ENCODE data around the gene IRGC.

IRGC gene

DNA sequence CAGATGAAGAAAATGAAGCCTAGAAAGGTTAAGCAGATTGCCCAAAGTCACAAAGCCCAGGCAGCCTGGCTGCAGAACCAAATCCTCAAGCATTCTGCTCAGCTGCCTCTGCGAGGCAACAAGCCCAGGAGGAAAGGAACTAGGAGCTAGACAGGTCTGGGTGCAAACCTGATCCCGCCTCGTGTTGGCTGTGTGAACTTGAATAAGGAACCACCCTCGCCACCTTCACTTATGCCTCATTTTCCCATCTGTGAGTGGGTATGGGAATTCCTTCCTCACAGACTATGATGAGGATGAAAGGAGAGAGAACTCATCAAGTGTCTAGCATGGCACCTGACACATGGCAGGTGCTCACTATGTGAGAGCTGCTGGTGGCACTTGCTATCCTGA is 32.3 kb downstream of the IRGC start:
- POLR2A ChIA-PET: no interaction called here
- CTCF ChIA-PET: no interaction called here
- TF ChIP-seq ELF4 (IDR thresholded peaks at IDR 0.05) (no peak), FOXA1 (IDR thresholded peaks at IDR 0.05) (no peak), NFRKB (IDR thresholded peaks at IDR 0.05) (no peak), HDGF (IDR thresholded peaks at IDR 0.05; ENCODE audit: borderline replicate concordance) (no peak), CTBP1 (IDR thresholded peaks at IDR 0.05; ENCODE audit: borderline replicate concordance) (no peak), BHLHE40 (IDR thresholded peaks at IDR 0.05; ENCODE audit: borderline replicate concordance) (no peak), FOXK2 (IDR thresholded peaks at IDR 0.05) (no peak), ZNF384 (IDR thresholded peaks at IDR 0.05) (no peak), TARDBP (IDR thresholded peaks at IDR 0.05) (no peak), FOXM1 (IDR thresholded peaks at IDR 0.05; ENCODE audit: borderline replicate concordance) (no peak), SUZ12 (IDR thresholded peaks at IDR 0.05) (no peak)
- TF ChIP-seq, protein P1, sequence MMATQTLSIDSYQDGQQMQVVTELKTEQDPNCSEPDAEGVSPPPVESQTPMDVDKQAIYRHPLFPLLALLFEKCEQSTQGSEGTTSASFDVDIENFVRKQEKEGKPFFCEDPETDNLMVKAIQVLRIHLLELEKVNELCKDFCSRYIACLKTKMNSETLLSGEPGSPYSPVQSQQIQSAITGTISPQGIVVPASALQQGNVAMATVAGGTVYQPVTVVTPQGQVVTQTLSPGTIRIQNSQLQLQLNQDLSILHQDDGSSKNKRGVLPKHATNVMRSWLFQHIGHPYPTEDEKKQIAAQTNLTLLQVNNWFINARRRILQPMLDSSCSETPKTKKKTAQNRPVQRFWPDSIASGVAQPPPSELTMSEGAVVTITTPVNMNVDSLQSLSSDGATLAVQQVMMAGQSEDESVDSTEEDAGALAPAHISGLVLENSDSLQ (IDR thresholded peaks at IDR 0.05): no peak
- no peak for DNase-seq (ENCODE audit: extremely low spot score)

DNA sequence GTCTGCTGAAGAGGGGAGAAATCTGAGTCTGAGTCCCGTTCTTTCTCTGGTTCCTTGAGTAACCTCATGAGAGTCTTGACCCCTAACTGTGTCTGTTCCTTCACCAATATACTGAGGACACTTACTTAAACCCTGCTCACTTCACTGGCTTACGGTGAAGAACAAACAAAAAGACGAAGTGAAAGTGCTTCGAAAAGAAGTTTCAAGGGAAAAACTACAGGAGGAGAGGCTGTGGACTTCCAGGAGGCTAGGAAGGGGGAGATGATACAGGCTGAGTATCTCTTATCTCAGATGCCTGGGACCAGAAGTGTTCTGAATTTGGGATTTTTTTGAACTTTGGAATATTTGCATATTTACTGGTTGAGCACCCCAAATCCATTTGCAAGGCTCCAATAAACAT is 32.8 kb downstream of the IRGC start:
- TF ChIP-seq BHLHE40 (IDR thresholded peaks at IDR 0.05; ENCODE audit: borderline replicate concordance): no peak
- TF ChIP-seq SUZ12 (IDR thresholded peaks at IDR 0.05): no peak
- no peak for TF ChIP-seq FOXM1 (IDR thresholded peaks at IDR 0.05; ENCODE audit: borderline replicate concordance)
- TF ChIP-seq L3MBTL2 (conservative IDR thresholded peaks at IDR 0.05): no peak
- TF ChIP-seq FOXK2 (IDR thresholded peaks at IDR 0.05): no peak
- TF ChIP-seq TARDBP (IDR thresholded peaks at IDR 0.05): no peak
- TF ChIP-seq, protein P1 (IDR thresholded peaks at IDR 0.05): no peak
- TF ChIP-seq HDGF (IDR thresholded peaks at IDR 0.05; ENCODE audit: borderline replicate concordance): no peak
- no peak for TF ChIP-seq ZNF384 (IDR thresholded peaks at IDR 0.05)
- TF ChIP-seq CTBP1 (IDR thresholded peaks at IDR 0.05; ENCODE audit: borderline replicate concordance): no peak
- no peak for TF ChIP-seq ELF4 (IDR thresholded peaks at IDR 0.05)
- TF ChIP-seq ARNT (IDR thresholded peaks at IDR 0.05): no peak
- no peak for TF ChIP-seq SP1 (IDR thresholded peaks at IDR 0.05)
- no peak for TF ChIP-seq LEF1 (IDR thresholded peaks at IDR 0.05; ENCODE audit: borderline replicate concordance)
- no peak for TF ChIP-seq NFRKB (IDR thresholded peaks at IDR 0.05)
- no peak for TF ChIP-seq FOXA1 (IDR thresholded peaks at IDR 0.05)
- POLR2A ChIA-PET: no interaction called here
- no peak for DNase-seq (ENCODE audit: extremely low spot score)
- CTCF ChIA-PET: no interaction called here

DNA sequence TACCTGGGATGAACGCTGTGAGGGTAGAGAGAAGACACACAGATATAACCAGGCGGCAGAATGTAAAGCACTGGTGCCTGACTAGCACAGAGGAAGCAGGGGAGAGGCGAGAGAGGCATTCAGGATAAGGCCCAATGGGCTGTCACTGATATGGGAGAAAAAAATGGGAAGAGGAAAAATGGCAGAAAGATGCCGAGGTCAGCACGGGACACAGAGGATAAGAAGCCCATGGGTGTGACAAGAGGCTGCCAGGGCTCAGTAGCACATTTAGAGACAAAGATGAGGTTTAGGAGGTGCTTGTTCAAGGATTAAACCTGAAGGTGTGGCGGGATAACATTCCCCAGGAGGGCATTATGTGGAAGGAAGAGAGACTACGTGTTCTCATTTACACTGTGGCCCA is 33.3 kb downstream of the IRGC start:
- ChIA-PET POLR2A (no interaction called here), CTCF (interaction anchor here (1.3 kb wide), 1 partner anchor 16 kb away, joined by 4 read pairs; no protein-coding TSS in a partner anchor)
- no peak for TF ChIP-seq ELF4 (IDR thresholded peaks at IDR 0.05)
- TF ChIP-seq ARNT (IDR thresholded peaks at IDR 0.05): no peak
- TF ChIP-seq FOXK2 (IDR thresholded peaks at IDR 0.05): no peak
- no peak for TF ChIP-seq CTBP1 (IDR thresholded peaks at IDR 0.05; ENCODE audit: borderline replicate concordance)
- TF ChIP-seq, protein P1 (IDR thresholded peaks at IDR 0.05): no peak
- TF ChIP-seq BHLHE40 (IDR thresholded peaks at IDR 0.05; ENCODE audit: borderline replicate concordance): no peak
- TF ChIP-seq SUZ12 (IDR thresholded peaks at IDR 0.05): no peak
- TF ChIP-seq HDGF (IDR thresholded peaks at IDR 0.05; ENCODE audit: borderline replicate concordance): no peak
- TF ChIP-seq NFRKB (IDR thresholded peaks at IDR 0.05): no peak
- no peak for TF ChIP-seq TARDBP (IDR thresholded peaks at IDR 0.05)
- no peak for TF ChIP-seq SP1 (IDR thresholded peaks at IDR 0.05)
- no peak for TF ChIP-seq ZNF384 (IDR thresholded peaks at IDR 0.05)
- no peak for TF ChIP-seq LEF1 (IDR thresholded peaks at IDR 0.05; ENCODE audit: borderline replicate concordance)
- no peak for TF ChIP-seq FOXA1 (IDR thresholded peaks at IDR 0.05)

DNA sequence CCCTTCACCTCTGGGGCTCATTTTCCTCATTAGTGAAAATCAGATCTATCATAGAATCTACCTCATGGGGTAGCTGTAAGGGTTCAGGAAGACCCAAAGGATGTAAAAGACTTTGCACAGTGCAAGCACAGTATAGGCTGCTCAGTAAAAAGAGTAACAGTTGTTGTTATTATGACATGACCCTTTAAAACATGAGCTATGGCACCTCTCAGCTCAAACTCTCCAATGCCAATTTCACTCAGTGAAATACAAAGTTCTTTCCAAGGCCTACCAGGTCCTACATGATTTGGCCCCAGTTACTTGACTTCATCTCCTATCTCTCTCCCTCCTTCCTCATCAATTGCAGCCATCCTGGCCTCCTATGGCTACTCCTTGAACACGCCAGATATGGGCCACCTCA is 34.0 kb downstream of the IRGC start:
- POLR2A ChIA-PET: no interaction called here
- CTCF ChIA-PET: interaction anchor here (1.3 kb wide), 1 partner anchor 15 kb away, joined by 4 read pairs; no protein-coding TSS in a partner anchor
- no peak for DNase-seq (ENCODE audit: extremely low spot score)
- TF ChIP-seq NFRKB (IDR thresholded peaks at IDR 0.05): no peak
- TF ChIP-seq, protein P1 (IDR thresholded peaks at IDR 0.05): no peak
- TF ChIP-seq FOXM1 (IDR thresholded peaks at IDR 0.05; ENCODE audit: borderline replicate concordance): no peak
- no peak for TF ChIP-seq BHLHE40 (IDR thresholded peaks at IDR 0.05; ENCODE audit: borderline replicate concordance)
- TF ChIP-seq ZNF384 (IDR thresholded peaks at IDR 0.05): no peak
- no peak for TF ChIP-seq L3MBTL2 (conservative IDR thresholded peaks at IDR 0.05)
- TF ChIP-seq CTBP1 (IDR thresholded peaks at IDR 0.05; ENCODE audit: borderline replicate concordance): no peak
- TF ChIP-seq LEF1 (IDR thresholded peaks at IDR 0.05; ENCODE audit: borderline replicate concordance): no peak
- TF ChIP-seq SUZ12 (IDR thresholded peaks at IDR 0.05): no peak
- no peak for TF ChIP-seq ELF4 (IDR thresholded peaks at IDR 0.05)
- TF ChIP-seq SP1 (IDR thresholded peaks at IDR 0.05): no peak
- no peak for TF ChIP-seq TARDBP (IDR thresholded peaks at IDR 0.05)
- no peak for TF ChIP-seq HDGF (IDR thresholded peaks at IDR 0.05; ENCODE audit: borderline replicate concordance)
- TF ChIP-seq FOXA1 (IDR thresholded peaks at IDR 0.05): no peak
- TF ChIP-seq ARNT (IDR thresholded peaks at IDR 0.05): no peak
- no peak for TF ChIP-seq FOXK2 (IDR thresholded peaks at IDR 0.05)

More for the DNA sequence above, 33.3 kb downstream of the IRGC start:
- DNase-seq (ENCODE audit: extremely low spot score): no peak

DNA sequence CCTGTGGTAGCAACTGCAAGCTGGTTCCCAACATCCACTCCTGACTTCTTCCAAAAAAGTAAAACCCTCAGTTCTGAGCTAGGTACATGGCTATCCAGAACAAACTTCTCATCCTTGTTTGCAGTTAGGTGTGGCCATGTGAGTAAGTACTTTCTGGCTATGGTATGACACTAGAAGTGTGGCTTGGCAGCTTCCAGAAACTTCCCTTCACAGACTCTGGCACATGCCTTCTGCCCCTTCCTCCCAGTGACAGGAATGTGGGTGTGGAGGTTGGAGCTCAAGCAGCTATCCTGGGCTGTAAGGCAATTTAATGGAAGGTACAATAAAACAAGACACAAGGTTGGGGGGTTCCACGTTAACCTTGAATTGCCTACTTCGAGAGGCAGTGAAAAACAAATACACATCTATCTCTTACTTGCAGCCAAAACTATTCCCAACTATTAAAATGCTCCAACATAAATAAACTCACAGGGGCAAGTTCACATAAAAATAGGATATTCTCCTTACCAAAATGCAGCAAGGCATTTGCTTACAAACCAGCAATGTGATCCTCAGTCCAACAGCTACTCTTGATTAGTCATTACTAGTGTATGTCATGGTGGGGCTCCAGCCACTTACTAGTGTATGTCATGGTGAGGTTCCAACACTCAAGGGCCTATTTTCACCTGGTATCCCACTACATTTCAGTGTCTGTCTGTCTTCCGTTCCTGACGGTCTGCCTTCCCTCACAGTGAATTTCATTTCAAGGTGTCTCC is 35.8 kb downstream of the IRGC start:
- POLR2A ChIA-PET: interaction anchor here (0.6 kb wide), 2 partner anchors 25 to 348 kb away, joined by 3 read pairs; no protein-coding TSS in a partner anchor
- CTCF ChIA-PET: interaction anchor here (0.6 kb wide), 1 partner anchor 24 kb away, joined by 4 read pairs; no protein-coding TSS in a partner anchor
- DNase-seq (ENCODE audit: extremely low spot score): no peak
- TF ChIP-seq ZNF384 (IDR thresholded peaks at IDR 0.05) (no peak), NFRKB (IDR thresholded peaks at IDR 0.05) (no peak), L3MBTL2 (conservative IDR thresholded peaks at IDR 0.05) (no peak), TARDBP (IDR thresholded peaks at IDR 0.05) (no peak), ARNT (IDR thresholded peaks at IDR 0.05) (no peak), FOXA1 (IDR thresholded peaks at IDR 0.05) (no peak), FOXM1 (IDR thresholded peaks at IDR 0.05; ENCODE audit: borderline replicate concordance) (no peak)
- TF ChIP-seq, protein P1 (IDR thresholded peaks at IDR 0.05): no peak
